Right lobe of liver (tissue), 6 donors: ENCODE data around the gene MCTP1. TPM values are rescaled to one million over a fixed set of nuclear protein-coding genes. Genes with fewer than 3 reads are reported as not detected.

Experiments
- ATAC-seq, 4 donors: fragments of 200-7000 bp; cut with Tn5 transposase; one replicate each; pipeline ENCODE4 v1.9.1; 2020; ENCODE audit warnings: mild to moderate bottlenecking in 4 of 4, moderate library complexity in 4 of 4
- DNase-seq, 3 donors: peaks; one replicate each; pipeline ENCODE4 v3.0.0-alpha.2; 2020
- H3K27ac ChIP-seq, 3 donors: fragments of 200-600 bp; one replicate each; pipeline ENCODE4 v1.8.0; 2022
- H3K27me3 ChIP-seq, 2 donors: fragments of 200-600 bp; one replicate each; pipeline ENCODE4 v1.8.0; 2022
- H3K36me3 ChIP-seq, 4 donors: fragments of 200-600 bp; sonication (generic) in 1 of 4; one replicate each; pipeline versions ENCODE4 v1.5.1 to v1.8.0; 2017 to 2022; ENCODE audit warnings: control low read depth in 1 of 4
- H3K4me1 ChIP-seq, 4 donors: fragments of 200-600 bp; sonication (generic) in 1 of 4; one replicate each; pipeline versions ENCODE4 v1.5.1 to v1.8.0; 2017 to 2022; ENCODE audit warnings: control low read depth in 1 of 4
- H3K4me3 ChIP-seq, 3 donors: fragments of 200-600 bp; one replicate each; pipeline ENCODE4 v1.8.0; 2022
- H3K9me3 ChIP-seq, 4 donors: fragments of 200-600 bp; sonication (generic) in 1 of 4; one replicate each; pipeline versions ENCODE4 v1.5.1 to v1.8.0; 2017 to 2022; ENCODE audit warnings: control low read depth in 1 of 4
- POLR2A ChIP-seq: fragments of 450-650 bp; IDR thresholded peaks from one replicate; pipeline ENCODE4 v1.6.1; 2017; ENCODE audit warnings: antibody characterized with exemption, mild to moderate bottlenecking
- WGBS: methylation state at CpG from one replicate; pipeline ENCODE4 v1.1.6; 2018; ENCODE audit warnings: low coverage, low lambda C conversion rate; ENCODE audit not compliant: insufficient coverage; ENCODE audit errors: missing lambda C conversion rate; 5-methylcytosine and 5-hydroxymethylcytosine counted together
- intact Hi-C, 2 donors: fragments of 100-400 bp; cut with DNase I; formaldehyde crosslinking; loops; one replicate each; pipeline versions ENCODE4 v1.11.2 to v1.14.1; 2022
- small RNA-seq, 2 experiments: library from RNA; depleted of rRNA; stranded (forward); fragments of <200 nt; gene quantifications; one replicate each; pipeline ENCODE3, GENCODE V24; 2016
- total RNA-seq, 6 experiments: library from RNA; depleted of rRNA in 2 of 6; stranded (reverse); fragments of >200 nt in 2 of 6; fragmentation: NEBNext Ultra II Directional in 3 of 6; extraction: Animal tissue kit (Norgen Biotek cat#: 25700) in 3 of 6; gene quantifications; one replicate each; pipeline versions ENCODE4 v1.1.0 to v1.2.4, GENCODE V29; 2016 to 2023
- TF ChIP-seq, protein P1 (sequence below), 4 donors: fragments of 200-600 bp in 3 of 4; fragments of 450-650 bp in 1 of 4; IDR thresholded peaks; one replicate each; pipeline versions ENCODE4 v1.5.1 to v1.8.0; 2016 to 2022; ENCODE audit warnings: antibody characterized with exemption in 4 of 4, mild to moderate bottlenecking in 2 of 4
- donor health status: DM: no; HTN: yes; CAD: no.
- donor health status: DM: no; HTN: no; CAD: no.
- donor health status: DM: no; HTN: no; CAD: no.
- donor health status: DM: no; HTN: yes; CAD: no.
- donor health status: DM: no; HTN: yes; CAD: no.

MCTP1 gene
- total RNA-seq, 6 experiments from 2014 or later = 1.2 to 5.9 (median 3.5) TPM

DNA sequence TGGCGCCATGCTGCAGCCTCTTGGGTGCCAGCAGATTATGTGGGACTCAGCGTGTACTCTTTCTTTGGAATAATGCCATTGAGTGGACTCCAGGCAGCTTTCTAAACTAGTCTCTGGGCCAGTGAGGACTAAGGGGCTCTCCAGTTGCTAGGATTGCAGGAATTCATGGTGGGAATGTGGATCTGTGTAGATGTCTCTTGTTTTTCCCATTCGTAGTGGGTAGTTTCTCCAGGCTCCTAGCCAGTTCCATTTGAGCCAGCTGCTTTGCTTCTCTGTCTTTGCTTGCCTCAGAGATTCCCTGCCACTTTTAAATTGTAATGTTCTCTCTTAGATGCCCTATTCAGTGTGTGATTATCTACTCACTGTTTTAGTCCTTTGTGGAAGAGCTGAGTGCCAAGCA, 623.8 kb downstream of the MCTP1 start:
- Histone ChIP-seq H3K9me3 (no peaks in the 10 kb centered on the region), H3K4me1 (no peaks in the 10 kb centered on the region), H3K4me3 (no peak overlapping the region), H3K36me3 (peaks cover 0 to 4% (median 0%) of the 10 kb centered on the region in 4 donors), H3K27me3 (no peaks in the 10 kb centered on the region), H3K27ac (no peak overlapping the region)
- intact Hi-C loops = no loop called here
- ATAC-seq (no peak), DNase-seq (no peak)
- no peak for TF ChIP-seq POLR2A
- TF ChIP-seq, protein P1, sequence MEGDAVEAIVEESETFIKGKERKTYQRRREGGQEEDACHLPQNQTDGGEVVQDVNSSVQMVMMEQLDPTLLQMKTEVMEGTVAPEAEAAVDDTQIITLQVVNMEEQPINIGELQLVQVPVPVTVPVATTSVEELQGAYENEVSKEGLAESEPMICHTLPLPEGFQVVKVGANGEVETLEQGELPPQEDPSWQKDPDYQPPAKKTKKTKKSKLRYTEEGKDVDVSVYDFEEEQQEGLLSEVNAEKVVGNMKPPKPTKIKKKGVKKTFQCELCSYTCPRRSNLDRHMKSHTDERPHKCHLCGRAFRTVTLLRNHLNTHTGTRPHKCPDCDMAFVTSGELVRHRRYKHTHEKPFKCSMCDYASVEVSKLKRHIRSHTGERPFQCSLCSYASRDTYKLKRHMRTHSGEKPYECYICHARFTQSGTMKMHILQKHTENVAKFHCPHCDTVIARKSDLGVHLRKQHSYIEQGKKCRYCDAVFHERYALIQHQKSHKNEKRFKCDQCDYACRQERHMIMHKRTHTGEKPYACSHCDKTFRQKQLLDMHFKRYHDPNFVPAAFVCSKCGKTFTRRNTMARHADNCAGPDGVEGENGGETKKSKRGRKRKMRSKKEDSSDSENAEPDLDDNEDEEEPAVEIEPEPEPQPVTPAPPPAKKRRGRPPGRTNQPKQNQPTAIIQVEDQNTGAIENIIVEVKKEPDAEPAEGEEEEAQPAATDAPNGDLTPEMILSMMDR (IDR thresholded peaks at IDR 0.05) = no peak
- 100% methylated on average over 1 of the region's 3 CpGs for WGBS

DNA sequence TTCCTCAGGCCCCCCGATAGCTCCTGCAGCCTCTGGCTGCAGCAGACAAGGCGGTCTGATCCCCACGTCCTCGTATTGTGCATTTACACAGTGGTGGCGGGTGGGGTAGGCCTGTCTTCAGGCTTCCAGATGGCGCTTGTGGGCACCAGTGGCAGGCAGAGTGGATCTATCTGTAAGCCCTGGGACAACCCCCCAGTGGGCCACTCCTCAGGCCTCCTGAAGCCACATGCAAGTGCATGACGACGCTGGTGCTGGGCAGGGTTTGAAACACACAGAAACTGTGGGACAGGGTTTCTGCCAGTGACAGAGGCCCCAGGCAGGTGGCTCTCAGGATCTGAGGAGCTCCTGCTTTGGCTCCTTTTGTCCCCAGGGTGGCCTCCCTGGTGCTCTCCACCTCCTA, 624.4 kb downstream of the MCTP1 start:
- no peak for DNase-seq
- TF ChIP-seq, protein P1 (IDR thresholded peaks at IDR 0.05) = no peak
- no peak for TF ChIP-seq POLR2A
- Histone ChIP-seq H3K27ac (no peak overlapping the region), H3K27me3 (no peaks in the 10 kb centered on the region), H3K4me3 (no peak overlapping the region), H3K9me3 (no peaks in the 10 kb centered on the region), H3K4me1 (no peaks in the 10 kb centered on the region), H3K36me3 (peaks cover 0 to 4% (median 0%) of the 10 kb centered on the region in 4 donors)
- no peak for ATAC-seq
- intact Hi-C loops = no loop called here
- WGBS = no CpG with 5 or more reads among the region's 8 CpGs

DNA sequence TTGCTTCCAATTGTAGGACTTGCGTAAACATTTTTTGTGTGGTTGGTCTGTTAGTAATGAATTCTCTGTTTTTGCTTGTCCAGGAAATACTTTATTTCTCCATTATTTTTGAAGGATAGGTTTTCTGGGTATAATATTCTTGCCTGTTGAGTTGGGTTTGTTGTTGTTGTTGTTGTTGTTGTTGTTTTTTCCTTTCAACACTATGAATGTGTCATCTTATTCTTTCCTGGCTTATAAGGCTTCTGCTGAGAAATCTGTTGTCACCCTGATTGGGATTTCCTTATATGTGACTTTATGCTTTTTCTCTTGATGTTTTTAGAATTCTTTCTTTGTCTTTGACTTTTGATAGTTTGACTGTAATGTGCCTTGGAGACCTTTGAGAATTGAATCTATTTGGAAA, 626.6 kb downstream of the MCTP1 start:
- TF ChIP-seq POLR2A = no peak
- TF ChIP-seq, protein P1 (IDR thresholded peaks at IDR 0.05) = no peak
- intact Hi-C loops = no loop called here
- H3K4me3 ChIP-seq = no peak overlapping the region
- 100% methylated on average over 1 of the region's 1 CpG for WGBS
- no peak for DNase-seq
- no peaks in the 10 kb centered on the region for H3K27me3 ChIP-seq
- H3K4me1 ChIP-seq = no peaks in the 10 kb centered on the region
- no peaks in the 10 kb centered on the region for H3K9me3 ChIP-seq
- H3K27ac ChIP-seq = no peak overlapping the region
- ATAC-seq = no peak
- peaks cover 0 to 4% (median 0%) of the 10 kb centered on the region in 4 donors for H3K36me3 ChIP-seq

Small RNA genes lying within 50 kb of the gene (small RNA-seq; reads per million reads assigned to genes)
- 0 reads per million in 2 experiments for gene RF02271

Other genes starting within 250 kb of the MCTP1 start
- gene FAM81B, start 106.3 kb upstream of the MCTP1 start, total RNA-seq = not detected